IMR-90 (cell line): Measurements from ENCODE around the gene MTCL1. TPM values are rescaled to one million over a fixed set of nuclear protein-coding genes. Genes with fewer than 3 reads are reported as not detected.

Experiments used
- ATAC-seq: fragments of 200-7000 bp; cut with Tn5 transposase; 2 replicates; pipeline ENCODE4 v1.9.1; 2020; ENCODE audit warnings: low read depth, mild to moderate bottlenecking, moderate library complexity
- BruUV-seq: library from RNA; stranded (reverse); fragments of 400-500 nt; replicated peaks from 2 replicates; lab custom pipeline; 2021; lab: Mats Ljungman, UMichigan
- CTCF ChIA-PET: fragments of 300-600 bp; formaldehyde crosslinking; extraction: SDS; loops from one replicate; lab custom pipeline; 2021; ENCODE audit warnings: antibody characterized with exemption; lab: Yijun Ruan, JAX
- POLR2A ChIA-PET: fragments of 300-600 bp; sonication (Branson Sonifier 250); formaldehyde crosslinking; loops from one replicate; lab custom pipeline; 2022; ENCODE audit warnings: antibody characterized with exemption; ENCODE audit not compliant: unreplicated experiment; lab: Charles Lee
- DNase-seq: peaks from one replicate; pipeline ENCODE4 v3.0.0; 2013
- H2AFZ ChIP-seq: replicated peaks from 2 replicates; pipeline ENCODE3; 2013; ENCODE audit warnings: low read length, mild to moderate bottlenecking; ENCODE audit not compliant: poor library complexity
- H2AK5ac ChIP-seq: 2 replicates; pipeline ENCODE4 v1.6.1; 2013; ENCODE audit warnings: low read depth, low read length, inconsistent platforms
- H2AK9ac ChIP-seq: replicated peaks from 2 replicates; pipeline ENCODE3; 2013; ENCODE audit warnings: mild to moderate bottlenecking, low read depth, low read length, moderate library complexity; ENCODE audit not compliant: poor library complexity
- H2BK120ac ChIP-seq: 2 replicates; pipeline ENCODE4 v1.6.1; 2013; ENCODE audit warnings: low read depth, low read length, inconsistent platforms
- H2BK15ac ChIP-seq: 3 replicates; pipeline ENCODE4 v1.6.1; 2013; ENCODE audit warnings: low read depth, low read length, inconsistent platforms
- H2BK20ac ChIP-seq: 2 replicates; pipeline ENCODE4 v1.6.1; 2013; ENCODE audit warnings: low read depth, mild to moderate bottlenecking, inconsistent platforms, low read length, moderate library complexity
- H2BK5ac ChIP-seq: 2 replicates; pipeline ENCODE4 v1.6.1; 2013; ENCODE audit warnings: mild to moderate bottlenecking, low read depth, low read length, inconsistent platforms; ENCODE audit not compliant: poor library complexity, severe bottlenecking
- H3K14ac ChIP-seq: replicated peaks from 2 replicates; pipeline ENCODE4 v1.6.1; 2013; ENCODE audit warnings: low read depth, low read length, inconsistent platforms
- H3K18ac ChIP-seq: 2 replicates; pipeline ENCODE4 v1.6.1; 2013; ENCODE audit warnings: low read depth, low read length, control low read depth
- H3K23ac ChIP-seq: 2 replicates; pipeline ENCODE4 v1.6.1; 2013; ENCODE audit warnings: low read depth, low read length, inconsistent platforms
- H3K27ac ChIP-seq: 2 replicates; pipeline ENCODE4 v1.5.1; 2013; ENCODE audit warnings: mild to moderate bottlenecking, control low read depth, low read length; ENCODE audit not compliant: insufficient read depth
- H3K27me3 ChIP-seq: 2 replicates; pipeline ENCODE4 v1.6.1; 2013; ENCODE audit warnings: low read length; ENCODE audit not compliant: control insufficient read depth, insufficient read depth
- H3K36me3 ChIP-seq: 2 replicates; pipeline ENCODE4 v1.6.1; 2013; ENCODE audit warnings: low read length, mixed read lengths; ENCODE audit not compliant: control insufficient read depth, insufficient read depth
- H3K4ac ChIP-seq: 2 replicates; pipeline ENCODE4 v1.6.1; 2013; ENCODE audit warnings: low read depth, low read length, inconsistent platforms
- H3K4me1 ChIP-seq: 2 replicates; pipeline ENCODE4 v1.6.1; 2013; ENCODE audit warnings: low read length, mixed read lengths; ENCODE audit not compliant: control insufficient read depth, insufficient read depth
- H3K4me2 ChIP-seq: 2 replicates; pipeline ENCODE4 v1.6.1; 2013; ENCODE audit warnings: low read depth, mild to moderate bottlenecking, control low read depth, low read length, moderate library complexity
- H3K4me3 ChIP-seq: 2 replicates; pipeline ENCODE4 v1.5.1; 2013; ENCODE audit warnings: low read depth, mild to moderate bottlenecking, control low read depth, low read length, moderate library complexity; ENCODE audit not compliant: insufficient read depth
- H3K56ac ChIP-seq: 2 replicates; pipeline ENCODE4 v1.6.1; 2013; ENCODE audit warnings: low read length, inconsistent platforms; ENCODE audit not compliant: insufficient read depth; ENCODE audit errors: extremely low read depth
- H3K79me1 ChIP-seq, 2 experiments: 2 replicates each; pipeline ENCODE4 v1.6.1; 2013; ENCODE audit warnings: low read length in 2 of 2, inconsistent platforms in 1 of 2, low read depth in 1 of 2
- H3K9ac ChIP-seq: 2 replicates; pipeline ENCODE4 v1.6.1; 2013; ENCODE audit warnings: low read depth, low read length, control low read depth
- H3K9me1 ChIP-seq: 2 replicates; pipeline ENCODE4 v1.6.1; 2013; ENCODE audit warnings: low read length, inconsistent platforms; ENCODE audit not compliant: insufficient read depth
- H3K9me3 ChIP-seq: 2 replicates; pipeline ENCODE4 v1.6.1; 2013; ENCODE audit warnings: low read length; ENCODE audit not compliant: control insufficient read depth, insufficient read depth
- H4K20me1 ChIP-seq: 2 replicates; pipeline ENCODE4 v1.6.1; 2013; ENCODE audit warnings: low read length, inconsistent platforms; ENCODE audit not compliant: insufficient read depth
- H4K5ac ChIP-seq: 2 replicates; pipeline ENCODE4 v1.6.1; 2013; ENCODE audit warnings: mild to moderate bottlenecking, low read depth, low read length, control low read depth
- H4K8ac ChIP-seq, 2 experiments: 2 replicates each; pipeline ENCODE4 v1.6.1; 2013; ENCODE audit warnings: low read depth in 2 of 2, low read length in 2 of 2, control low read depth in 1 of 2, inconsistent platforms in 1 of 2
- H4K91ac ChIP-seq: 2 replicates; pipeline ENCODE4 v1.6.1; 2013; ENCODE audit warnings: low read depth, low read length, inconsistent platforms; ENCODE audit not compliant: insufficient read depth
- CEBPB ChIP-seq: IDR thresholded peaks from 2 replicates; pipeline ENCODE4 v1.6.1; 2012; ENCODE audit warnings: low read depth, low read length, improper control_type of control experiment
- NFE2L2 ChIP-seq: fragments of 150-350 bp; IDR thresholded peaks from 2 replicates; pipeline ENCODE4 v1.6.1; 2016; ENCODE audit warnings: low read depth, mild to moderate bottlenecking, low read length
- WGBS, 2 experiments: methylation state at CpG; one replicate each; pipeline versions ENCODE4 v1.1.5 to v1.1.7; 2013; ENCODE audit warnings: missing lambda C conversion rate in 2 of 2; ENCODE audit not compliant: insufficient read length in 1 of 2; ENCODE audit errors: extremely low coverage in 2 of 2; 5-methylcytosine and 5-hydroxymethylcytosine counted together
- dilution Hi-C: fragments of 300-500 bp; cut with HindIII; formaldehyde crosslinking; loops from one replicate; pipeline ENCODE4 v1.14.3; 2018; ENCODE audit warnings: low sequenced_read_pairs; ENCODE audit not compliant: unreplicated experiment
- in situ Hi-C: fragments of 300-500 bp; cut with MboI; formaldehyde crosslinking; loops from 3 replicates; pipeline ENCODE4 v1.14.3; 2019; ENCODE audit warnings: low sequenced_read_pairs, inconsistent platforms, mixed read lengths
- intact Hi-C: fragments of 100-400 bp; cut with micrococcal nuclease; formaldehyde crosslinking; loops from 2 replicates; pipeline ENCODE4 v1.10.0; 2022
- polyA plus RNA-seq, 3 experiments: library from polyadenylated mRNA; depleted of rRNA; stranded (reverse); fragments of >200 nt; gene quantifications; 2 replicates each; pipeline ENCODE4 v1.2.3, GENCODE V29; 2012; ENCODE audit warnings: low replicate concordance in 1 of 3
- total RNA-seq: library from RNA; depleted of rRNA; stranded (reverse); fragments of >200 nt; gene quantifications from 2 replicates; pipeline ENCODE4 v1.2.3, GENCODE V29; 2012

Gene MTCL1
- total and polyA plus RNA-seq, 2 of the 4 experiments (the other 2 are of a cell fraction): 29.0 to 45.3 TPM

GRCh38 chr18:8770657-8771056 is 65.3 kb downstream of the MTCL1 start:
- Histone ChIP-seq H2AFZ (no peak overlapping the region), H2BK15ac (no peak overlapping the region), H2AK5ac (no peak overlapping the region), H3K4me1 (peaks cover 8% of the 10 kb centered on the region), H3K56ac (no peak overlapping the region), H2AK9ac (no peak overlapping the region), H3K4me2 (no peak overlapping the region), H2BK120ac (no peak overlapping the region), H3K9ac (no peak overlapping the region), H3K27me3 (no peaks in the 10 kb centered on the region), H4K20me1 (peaks cover 9% of the 10 kb centered on the region), H4K8ac (no peak overlapping the region), H3K79me1 (peaks cover 51 to 76% of the 10 kb centered on the region in 2 experiments), H3K18ac (no peak overlapping the region), H4K91ac (no peak overlapping the region), H3K23ac (no peak overlapping the region), H4K5ac (no peak overlapping the region), H2BK5ac (no peak overlapping the region), H3K9me3 (no peaks in the 10 kb centered on the region), H3K14ac (no peak overlapping the region), H3K4me3 (no peak overlapping the region), H2BK20ac (no peak overlapping the region), H3K27ac (no peak overlapping the region), H3K4ac (no peak overlapping the region), H3K36me3 (peaks cover 19% of the 10 kb centered on the region), H3K9me1 (peaks cover 13% of the 10 kb centered on the region)
- WGBS, 2 experiments: no CpG with 5 or more reads among the region's 1 CpG
- ATAC-seq (no peak), DNase-seq (no peak)
- in situ Hi-C loops (no loop called here), dilution Hi-C loops (no loop called here), intact Hi-C loops (no loop called here)
- POLR2A ChIA-PET: no interaction called here
- BruUV-seq: no TSS peak
- TF ChIP-seq CEBPB: peak; percentile 24; the same call in 1 of the 2 replicates
- no peak for TF ChIP-seq NFE2L2
- CTCF ChIA-PET: no interaction called here
